ENCODE results near the gene LAMA5. TPM values are rescaled to one million over a fixed set of nuclear protein-coding genes. Genes with fewer than 3 reads are reported as not detected.

Gene LAMA5
- total and polyA plus RNA-seq, 7 donors: 1.8 to 409 (median 56.5) TPM

GRCh38 chr20:62330576-62331317 lies 36.4 kb downstream of the LAMA5 start:
- no peaks in the 10 kb centered on the region for H3K27me3 ChIP-seq
- 87 to 91% methylated on average over 46 of the region's 46 CpGs for WGBS, 2 donors
- DNase-seq: no peak
- no peaks in the 10 kb centered on the region for H3K9me3 ChIP-seq
- H3K4me1 ChIP-seq: no peaks in the 10 kb centered on the region
- intact Hi-C loops (cut with DNase I): no loop called here
- no peak overlapping the region for H3K4me3 ChIP-seq
- H3K27ac ChIP-seq: no peak overlapping the region
- TF ChIP-seq, protein P1, sequence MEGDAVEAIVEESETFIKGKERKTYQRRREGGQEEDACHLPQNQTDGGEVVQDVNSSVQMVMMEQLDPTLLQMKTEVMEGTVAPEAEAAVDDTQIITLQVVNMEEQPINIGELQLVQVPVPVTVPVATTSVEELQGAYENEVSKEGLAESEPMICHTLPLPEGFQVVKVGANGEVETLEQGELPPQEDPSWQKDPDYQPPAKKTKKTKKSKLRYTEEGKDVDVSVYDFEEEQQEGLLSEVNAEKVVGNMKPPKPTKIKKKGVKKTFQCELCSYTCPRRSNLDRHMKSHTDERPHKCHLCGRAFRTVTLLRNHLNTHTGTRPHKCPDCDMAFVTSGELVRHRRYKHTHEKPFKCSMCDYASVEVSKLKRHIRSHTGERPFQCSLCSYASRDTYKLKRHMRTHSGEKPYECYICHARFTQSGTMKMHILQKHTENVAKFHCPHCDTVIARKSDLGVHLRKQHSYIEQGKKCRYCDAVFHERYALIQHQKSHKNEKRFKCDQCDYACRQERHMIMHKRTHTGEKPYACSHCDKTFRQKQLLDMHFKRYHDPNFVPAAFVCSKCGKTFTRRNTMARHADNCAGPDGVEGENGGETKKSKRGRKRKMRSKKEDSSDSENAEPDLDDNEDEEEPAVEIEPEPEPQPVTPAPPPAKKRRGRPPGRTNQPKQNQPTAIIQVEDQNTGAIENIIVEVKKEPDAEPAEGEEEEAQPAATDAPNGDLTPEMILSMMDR (IDR thresholded peaks at IDR 0.05): no peak
- TF ChIP-seq POLR2A (IDR thresholded peaks at IDR 0.05) (no peak), EP300 (IDR thresholded peaks at IDR 0.05) (no peak), POLR2AphosphoS5 (IDR thresholded peaks at IDR 0.05) (no peak)
- peaks cover 70 to 100% (median 93%) of the 10 kb centered on the region in 4 donors for H3K36me3 ChIP-seq

DNA sequence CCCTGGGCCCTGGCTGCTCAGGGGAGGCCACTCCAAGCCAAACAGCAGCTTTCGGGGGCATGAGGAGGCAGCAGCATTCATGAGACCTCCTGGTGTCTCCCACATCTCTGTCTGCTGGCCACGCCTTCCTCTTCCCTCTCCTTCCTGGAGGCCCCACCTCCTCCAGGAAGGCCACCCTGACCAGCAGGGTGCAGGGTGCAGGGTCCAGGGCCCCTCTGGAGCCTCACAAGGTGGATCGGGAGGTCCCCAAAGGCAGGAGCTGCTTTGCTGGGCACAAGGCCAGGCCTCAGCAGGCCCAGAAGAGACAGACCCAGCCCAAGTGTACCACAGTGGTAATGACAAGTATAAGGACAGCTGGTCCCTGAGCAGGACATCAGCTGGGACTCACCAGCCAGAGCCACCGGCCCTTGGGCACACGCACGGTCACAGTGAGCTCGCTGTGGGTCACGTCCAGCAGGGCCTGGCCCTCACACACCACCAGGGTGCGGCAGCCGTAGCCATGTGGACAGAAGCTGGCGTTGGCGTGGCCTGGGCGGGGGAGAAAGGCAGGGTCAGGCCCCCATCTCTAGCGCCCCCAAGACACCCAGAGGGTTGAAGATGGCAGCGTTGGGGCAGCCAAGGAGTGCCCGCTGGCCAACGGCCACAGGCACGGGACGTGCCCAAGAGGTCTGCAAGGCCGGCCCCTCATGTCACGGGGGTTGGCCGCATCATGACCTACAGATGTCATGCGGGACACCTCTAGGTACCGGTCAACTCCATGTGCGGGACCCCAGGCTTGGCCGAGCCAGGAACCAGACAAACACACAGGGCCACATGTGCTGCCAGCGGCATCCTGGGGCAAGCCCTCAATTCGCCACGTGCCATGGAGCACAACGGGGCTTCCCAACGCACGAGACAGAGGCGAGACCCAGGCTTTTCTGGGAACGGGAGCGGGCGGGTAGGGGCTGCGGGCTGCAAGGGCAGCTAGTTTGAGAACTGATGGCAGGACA lies 37.4 kb downstream of the LAMA5 start:
- intact Hi-C loops (cut with DNase I): no loop called here

DNA sequence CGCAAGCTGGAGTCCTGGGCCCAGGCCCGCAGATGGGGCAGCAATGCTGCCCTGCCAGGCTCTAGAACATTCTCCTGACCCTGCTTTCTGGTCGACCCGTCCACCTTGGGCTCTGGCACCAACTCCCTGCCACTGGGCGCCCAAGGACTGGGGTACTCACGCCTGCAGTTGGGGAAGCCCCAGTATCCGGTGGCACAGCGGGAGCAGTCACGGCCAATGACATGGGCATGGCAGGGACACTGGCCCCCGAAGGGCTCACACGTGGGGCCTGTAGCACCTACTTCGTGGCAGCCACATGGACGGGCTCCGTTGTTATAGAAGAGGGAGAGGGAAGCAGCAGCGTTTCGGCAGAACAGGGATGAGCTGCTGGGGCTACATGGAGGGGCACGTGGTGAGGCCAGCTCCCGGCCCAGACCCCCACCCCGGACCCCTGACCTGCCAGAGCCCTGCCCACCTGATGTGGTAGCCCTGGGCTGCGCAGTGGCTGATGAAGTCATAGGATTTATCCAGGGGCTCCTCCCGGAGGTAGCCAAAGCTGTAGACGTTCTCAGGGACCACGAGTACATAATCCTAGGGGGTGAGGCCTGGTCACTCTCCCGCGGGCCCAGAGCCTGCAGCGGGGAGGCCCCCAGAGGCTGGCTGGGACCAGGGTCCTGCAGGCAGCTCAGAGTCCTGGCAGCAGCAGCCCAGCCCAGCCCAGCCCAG lies 38.3 kb downstream of the LAMA5 start:
- intact Hi-C loops (cut with DNase I): no loop called here
- no peak for DNase-seq
- peaks cover 77 to 100% (median 92%) of the 10 kb centered on the region in 4 donors for H3K36me3 ChIP-seq
- H3K27ac ChIP-seq: no peak overlapping the region
- 88 to 89% methylated on average over 26 of the region's 26 CpGs for WGBS, 2 donors
- H3K4me1 ChIP-seq: no peaks in the 10 kb centered on the region
- TF ChIP-seq, protein P1 (IDR thresholded peaks at IDR 0.05): no peak
- no peak for TF ChIP-seq POLR2AphosphoS5 (IDR thresholded peaks at IDR 0.05)
- TF ChIP-seq POLR2A (IDR thresholded peaks at IDR 0.05): no peak
- TF ChIP-seq EP300 (IDR thresholded peaks at IDR 0.05): no peak
- H3K4me3 ChIP-seq: no peak overlapping the region
- H3K27me3 ChIP-seq: no peaks in the 10 kb centered on the region
- no peaks in the 10 kb centered on the region for H3K9me3 ChIP-seq

More for the DNA sequence above, 37.4 kb downstream of the LAMA5 start:
- no peaks in the 10 kb centered on the region for H3K9me3 ChIP-seq
- no peak for DNase-seq
- H3K36me3 ChIP-seq: peaks cover 75 to 100% (median 93%) of the 10 kb centered on the region in 4 donors
- TF ChIP-seq POLR2A (IDR thresholded peaks at IDR 0.05): no peak
- TF ChIP-seq POLR2AphosphoS5 (IDR thresholded peaks at IDR 0.05): no peak
- TF ChIP-seq, protein P1 (IDR thresholded peaks at IDR 0.05): no peak
- no peak for TF ChIP-seq EP300 (IDR thresholded peaks at IDR 0.05)
- 93 to 96% methylated on average over 37 of the region's 37 CpGs for WGBS, 2 donors
- H3K27ac ChIP-seq: peak overlapping the region in 1 of 4 donors; percentile 10
- H3K27me3 ChIP-seq: no peaks in the 10 kb centered on the region
- H3K4me3 ChIP-seq: no peak overlapping the region
- no peaks in the 10 kb centered on the region for H3K4me1 ChIP-seq

DNA sequence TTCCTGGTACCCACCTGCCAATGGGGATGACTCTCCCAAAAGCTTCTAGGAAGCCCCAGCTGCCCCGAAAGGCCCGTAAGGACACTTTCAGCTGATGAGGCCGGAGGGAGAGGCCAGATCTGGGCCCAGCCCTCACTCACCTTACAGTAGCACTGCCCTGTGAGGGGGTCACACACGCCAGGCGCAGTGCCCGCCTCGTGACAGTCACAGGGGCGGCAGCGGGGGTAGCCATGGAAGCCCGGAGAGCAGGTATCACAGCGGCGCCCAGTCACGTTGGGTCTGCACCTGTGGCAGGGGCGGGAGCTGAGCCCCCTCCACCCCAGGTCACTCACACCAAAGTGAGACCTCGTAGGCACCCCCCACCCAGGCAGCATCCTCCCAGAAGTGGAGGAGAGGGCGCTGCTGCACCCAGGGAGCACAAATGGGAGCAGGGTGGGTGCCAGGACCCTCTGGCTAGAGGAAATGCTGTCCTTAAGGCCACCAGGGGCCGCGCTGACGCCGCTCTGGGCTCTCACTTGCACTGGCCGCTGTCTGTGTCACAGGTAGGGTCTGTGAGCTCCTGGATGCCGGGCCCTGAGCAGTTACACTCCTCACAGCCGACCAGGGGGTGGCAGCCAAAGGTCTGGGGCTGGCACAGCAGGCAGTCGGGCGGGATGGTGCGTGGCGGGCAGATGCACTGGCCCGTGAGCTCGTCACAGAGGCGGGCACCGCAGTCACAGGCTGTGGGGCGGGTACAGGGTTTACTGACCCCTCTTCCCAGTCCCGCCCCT lies 39.2 kb downstream of the LAMA5 start:
- TF ChIP-seq POLR2AphosphoS5 (IDR thresholded peaks at IDR 0.05) (no peak), POLR2A (IDR thresholded peaks at IDR 0.05) (no peak)
- TF ChIP-seq, protein P1 (IDR thresholded peaks at IDR 0.05): no peak
- H3K36me3 ChIP-seq: peaks cover 76 to 100% (median 92%) of the 10 kb centered on the region in 4 donors
- H3K27ac ChIP-seq: no peak overlapping the region
- no peaks in the 10 kb centered on the region for H3K9me3 ChIP-seq
- 82 to 91% methylated on average over 33 of the region's 33 CpGs for WGBS, 2 donors
- no peak overlapping the region for H3K4me3 ChIP-seq
- no peak for DNase-seq
- H3K27me3 ChIP-seq: no peaks in the 10 kb centered on the region
- H3K4me1 ChIP-seq: no peaks in the 10 kb centered on the region
- intact Hi-C loops (cut with DNase I): no loop called here

All from sigmoid colon (tissue), 7 donors.